H1 (cell line): ENCODE results near the gene IFT27. TPM values are rescaled to one million over a fixed set of nuclear protein-coding genes. Genes with fewer than 3 reads are reported as not detected.

Experiments used
- ATF2 ChIP-seq: IDR thresholded peaks from 2 replicates; pipeline ENCODE4 v1.6.1; 2012; ENCODE audit warnings: low read length, inconsistent platforms
- CHD7 ChIP-seq: fragments of 300-600 bp; sonication (generic); IDR thresholded peaks from 2 replicates; pipeline ENCODE4 v1.7.1; 2012; ENCODE audit warnings: low read length, moderate library complexity, mild to moderate bottlenecking, inconsistent platforms; ENCODE audit not compliant: insufficient replicate concordance
- polyA plus RNA-seq, 7 experiments: library from polyadenylated mRNA; depleted of rRNA in 3 of 7; stranded (reverse) in 5 of 7; unstranded in 2 of 7; fragments of >200 nt in 5 of 7; fragments of 200-250 nt in 2 of 7; gene quantifications; 1 replicate in 5 of 7; 2 replicates in 1 of 7; 4 replicates in 1 of 7; pipeline versions ENCODE4 v1.2.1 to v1.2.3, GENCODE V29; 2011 to 2013; ENCODE audit warnings: missing spikeins in 2 of 7, mixed read lengths in 2 of 7
- total RNA-seq: library from RNA; stranded (reverse); fragmentation: NEBNext Ultra II Directional; extraction: Animal tissue kit (Norgen Biotek cat#: 25700); gene quantifications from 2 replicates; pipeline ENCODE4 v1.2.1, GENCODE V29; 2021

The IFT27 gene
- total and polyA plus RNA-seq, 2 of the 8 experiments (the other 6 are each of a cell fraction or from before 2014, with no cell fraction given), result 36.4 to 46.2 TPM

DNA sequence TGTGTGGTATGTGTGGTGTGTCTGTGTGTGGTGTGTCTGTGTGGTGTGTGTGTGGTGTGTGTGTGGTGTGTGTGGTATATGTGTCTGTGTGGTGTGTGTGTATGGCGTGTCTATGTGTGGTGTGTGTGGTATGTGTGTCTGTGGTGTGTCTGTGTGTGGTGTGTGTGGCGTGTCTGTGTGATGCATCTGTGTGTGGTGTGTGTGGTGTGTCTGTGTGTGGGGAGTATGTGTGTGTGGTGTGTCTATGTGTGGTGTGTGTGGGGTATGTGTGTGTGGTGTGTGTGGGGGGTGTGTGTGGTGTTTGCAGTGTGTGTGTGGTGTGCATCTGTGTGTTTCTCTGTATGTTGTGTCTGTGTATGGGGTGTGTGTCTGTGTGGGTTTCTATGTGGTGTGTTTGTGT, 48.7 kb upstream of the IFT27 start (continued):
- TF ChIP-seq CHD7 (no peak), ATF2 (no peak)
